NCI-H2227 treated with DMSO at 0.1 percent for 48 hours (cell line): ENCODE measurements around the gene SPINK2.

ENCODE experiments used
- DNase-seq: peaks from one replicate; lab custom pipeline; 2025; lab: John Stamatoyannopoulos, UW

The SPINK2 gene

GRCh38 chr4:56821381-56822243, at the start of gene SPINK2:
TSS of gene SPINK2 (minus strand) at chr4:56821701. CDS start at chr4:56821662, 39 bp downstream.
- DNase-seq: no peak

GRCh38 chr4:56870946-56871345, 49.4 kb upstream of the SPINK2 start:
- no peak for DNase-seq

DNA sequence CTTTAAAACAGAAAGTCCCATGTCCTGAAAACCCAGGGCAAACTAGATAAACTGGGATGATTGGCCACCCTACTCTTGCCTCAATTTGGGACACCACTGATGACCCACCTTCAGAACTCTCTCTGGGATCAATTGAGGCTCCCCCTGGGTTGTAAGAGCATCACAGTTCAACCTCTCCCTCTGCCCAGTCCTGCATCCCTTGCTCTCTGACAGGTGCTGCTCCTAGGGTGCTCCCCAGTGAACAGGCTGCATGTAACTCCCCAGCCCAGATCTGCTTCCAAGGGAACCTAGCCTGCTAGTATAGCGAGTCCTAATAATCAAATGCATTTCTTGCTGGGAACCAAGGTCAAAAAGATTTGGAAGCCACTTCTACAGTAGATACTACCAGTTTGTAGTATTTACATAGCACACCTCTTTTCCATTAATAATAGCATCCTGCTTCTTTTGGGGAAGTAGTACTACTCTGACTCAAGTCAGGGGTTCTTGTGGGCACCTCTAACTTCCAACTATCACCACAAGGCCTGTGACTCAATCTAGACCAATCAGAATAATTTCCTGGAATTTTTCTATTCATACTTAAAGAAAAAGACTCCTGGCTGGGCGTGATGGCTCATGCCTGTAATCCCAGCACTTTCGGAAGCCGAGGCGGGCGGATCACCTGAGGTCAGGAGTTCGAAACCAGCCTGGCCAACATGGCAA, 42.1 kb upstream of the SPINK2 start:
- no peak for DNase-seq

DNA sequence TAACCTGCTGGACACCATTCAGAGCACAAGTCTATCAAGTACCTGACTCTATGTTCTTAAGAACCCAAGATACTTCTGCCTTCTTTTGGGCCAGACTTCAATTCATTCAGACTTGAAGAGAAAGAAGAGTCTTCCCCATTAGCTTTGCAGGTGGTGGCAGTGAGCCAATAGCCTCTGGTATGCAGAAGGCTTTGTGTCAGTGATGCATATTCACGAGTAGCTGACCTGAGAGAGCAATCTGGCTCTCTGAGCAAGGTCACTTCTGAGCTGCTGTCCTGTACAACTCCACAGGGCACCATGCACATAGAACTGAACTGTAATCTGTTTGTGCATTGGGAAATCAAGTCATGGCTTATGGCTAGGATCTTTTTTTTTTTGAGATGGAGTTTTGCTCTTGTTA, 39.9 kb upstream of the SPINK2 start:
- no peak for DNase-seq

DNA sequence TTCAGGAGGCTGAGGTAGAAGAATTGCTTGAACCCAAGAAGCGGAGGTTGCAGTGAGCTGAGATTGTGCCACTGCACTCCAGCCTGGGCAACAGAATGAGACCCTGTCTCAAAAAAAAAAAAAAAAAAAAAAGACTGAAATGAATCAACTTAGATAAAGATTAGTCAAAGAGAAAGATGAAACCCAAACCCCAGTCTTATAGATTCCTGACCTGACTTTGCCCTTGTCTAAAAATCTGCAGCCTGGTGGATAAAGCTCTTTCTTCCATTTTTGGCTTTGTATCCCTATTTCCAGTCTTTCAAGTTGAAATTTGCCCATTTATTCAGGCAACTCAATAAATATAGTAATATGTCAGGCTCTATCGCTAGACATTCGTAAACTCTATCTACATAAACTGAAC, 39.3 kb upstream of the SPINK2 start:
- no peak for DNase-seq

DNA sequence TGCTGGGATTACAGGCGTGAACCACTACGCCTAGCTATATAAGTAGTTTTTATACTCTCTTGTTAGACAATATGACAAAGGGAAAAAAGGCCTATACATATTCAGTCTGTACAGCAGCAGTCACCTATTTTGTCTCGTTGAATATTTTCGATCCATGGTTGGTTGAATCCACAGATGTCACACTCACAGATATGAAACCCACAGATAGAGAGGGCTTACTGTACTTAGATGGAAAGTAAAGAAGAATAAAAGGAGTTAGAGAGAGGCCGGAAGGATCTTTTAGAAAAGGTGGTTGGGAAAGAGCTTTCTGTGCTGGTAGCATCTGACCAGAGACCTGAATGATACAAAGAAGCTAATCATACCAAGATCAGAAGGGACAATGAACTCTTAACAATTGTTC, 38.3 kb upstream of the SPINK2 start:
- DNase-seq: no peak

GRCh38 chr4:56857601-56858309, 36.3 kb upstream of the SPINK2 start:
- DNase-seq: no peak

DNA sequence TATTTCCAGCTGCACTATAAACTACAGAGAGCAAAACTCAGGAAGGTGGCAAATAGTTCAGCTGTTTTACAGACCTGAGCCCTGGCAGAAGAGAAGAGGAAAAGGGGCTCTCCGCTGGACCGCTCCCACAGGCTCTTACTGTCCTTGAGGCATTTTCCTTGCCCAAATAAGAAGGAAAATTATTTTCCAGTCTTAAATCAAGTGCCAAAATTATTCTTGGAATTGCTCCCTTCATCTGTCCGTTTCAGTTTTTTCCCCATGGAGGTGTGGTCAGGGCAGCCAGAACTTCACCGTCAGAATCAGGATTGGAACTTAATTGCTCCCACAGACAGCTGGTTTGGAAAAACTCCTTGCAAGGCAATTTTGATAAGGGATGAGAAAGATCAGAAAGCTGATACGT, 35.2 kb upstream of the SPINK2 start:
- no peak for DNase-seq

- DNase-seq: no peak
Measured at GRCh38 chr4:56850910-56851309, 29.4 kb upstream of the SPINK2 start.

GRCh38 chr4:56844802-56845580, 23.5 kb upstream of the SPINK2 start:
- no peak for DNase-seq

- DNase-seq: no peak
Measured at GRCh38 chr4:56843421-56843899, 22.0 kb upstream of the SPINK2 start.

GRCh38 chr4:56840559-56840958, 19.1 kb upstream of the SPINK2 start:
- no peak for DNase-seq

- no peak for DNase-seq
Measured at GRCh38 chr4:56828784-56829535, 7.5 kb upstream of the SPINK2 start.

DNA sequence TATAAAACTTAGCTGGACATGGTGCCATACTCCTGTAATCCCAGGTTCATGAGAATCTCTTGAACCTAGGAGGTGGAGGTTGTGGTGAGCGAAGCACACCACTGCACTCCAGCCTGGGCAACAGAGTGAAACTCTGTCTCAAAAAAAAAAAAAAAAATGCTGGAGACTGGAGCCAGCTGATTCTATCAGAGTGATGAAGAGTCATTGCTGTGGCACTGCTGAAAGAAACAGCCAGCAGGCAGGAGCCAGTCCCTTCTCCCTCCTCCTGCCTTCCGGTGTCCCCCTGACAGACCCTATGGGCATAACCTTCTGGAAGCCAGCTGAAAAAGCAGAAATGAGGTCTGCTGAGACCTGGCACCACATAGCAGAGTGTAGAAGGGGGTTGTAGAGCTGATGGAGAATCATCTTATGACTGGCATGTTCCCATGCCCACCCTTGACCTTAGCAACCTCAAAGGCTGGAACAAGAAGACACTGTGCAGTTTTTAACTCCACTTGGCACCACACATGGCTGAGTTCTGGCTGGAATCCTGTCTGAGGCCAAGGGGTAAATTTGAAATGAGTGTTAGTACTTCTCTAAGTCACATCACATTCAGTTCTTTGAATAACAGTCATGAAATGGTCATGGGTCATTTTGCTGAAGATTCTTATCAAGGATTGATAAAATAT, 2.6 kb upstream of the SPINK2 start:
- no peak for DNase-seq

DNA sequence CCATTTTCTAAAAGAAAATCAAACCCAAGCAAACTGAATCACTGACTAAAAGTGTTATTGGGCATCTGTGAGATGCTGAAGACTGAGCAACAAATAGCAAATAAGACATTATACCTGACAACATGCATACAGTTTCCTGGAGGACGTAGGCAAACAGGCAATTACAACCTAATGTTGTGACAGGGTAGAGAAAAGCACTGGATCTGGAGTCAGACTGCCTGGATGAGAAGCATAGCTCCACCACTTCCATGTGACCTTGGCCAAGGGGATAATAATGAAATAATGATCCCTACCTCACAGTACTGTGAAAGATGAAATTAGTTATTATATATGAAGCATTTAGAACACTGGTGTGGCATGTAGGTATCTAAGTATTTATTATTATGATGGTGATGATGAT, 2.7 kb downstream of the SPINK2 start:
- DNase-seq: no peak

DNA sequence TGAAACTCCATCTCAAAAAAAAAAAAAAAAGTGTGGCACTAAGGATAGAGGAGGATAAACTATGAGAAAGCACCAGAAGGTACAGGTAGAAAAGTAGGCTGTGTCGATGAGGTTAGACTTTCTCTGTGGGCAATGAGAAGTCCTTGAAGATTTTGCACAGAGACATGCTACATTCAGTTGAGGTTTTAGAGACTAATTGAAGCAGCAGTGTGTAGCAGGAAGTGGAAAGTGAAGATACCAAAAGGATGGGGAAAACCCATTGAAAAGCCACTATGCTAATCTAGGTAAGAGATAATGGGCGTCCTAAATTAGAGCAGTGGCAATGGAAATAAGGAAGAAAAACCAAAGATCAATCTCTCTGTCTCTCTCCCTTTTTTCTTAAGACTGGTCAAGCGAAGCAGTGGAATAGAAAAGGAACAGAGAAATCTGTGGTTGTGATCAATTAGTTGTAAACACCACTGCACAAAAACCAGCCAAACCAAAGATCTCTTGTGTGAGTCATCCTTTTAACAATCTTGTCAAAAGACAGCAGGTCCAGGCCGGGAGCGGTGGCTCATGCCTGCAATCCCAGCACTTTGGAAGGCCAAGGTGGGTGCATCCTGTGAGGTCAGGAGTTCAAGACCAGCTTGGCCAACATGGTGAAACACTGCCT, 3.5 kb downstream of the SPINK2 start:
- DNase-seq: no peak

GRCh38 chr4:56806666-56807065, 14.8 kb downstream of the SPINK2 start:
- no peak for DNase-seq

GRCh38 chr4:56804551-56804950, 16.9 kb downstream of the SPINK2 start:
- DNase-seq: no peak

GRCh38 chr4:56803471-56803870, 18.0 kb downstream of the SPINK2 start:
- DNase-seq: no peak
